ENCODE data around the gene FMNL2. TPM values are rescaled to one million over a fixed set of nuclear protein-coding genes. Genes with fewer than 3 reads are reported as not detected.

Gene FMNL2
- total RNA-seq, 1 experiment from 2014 or later = 33.6 TPM

- Histone ChIP-seq H3K9me3 (ENCODE audit: control insufficient read depth, insufficient read depth, low read depth, low read length) (no peaks in the 10 kb centered on the region), H3K27ac (ENCODE audit: low read length) (no peak overlapping the region), H3K4me3 (ENCODE audit: low read depth in 2 of 2, low read length in 2 of 2) (no peak overlapping the region), H3K4me1 (ENCODE audit: control insufficient read depth, insufficient read depth, low read length) (no peaks in the 10 kb centered on the region), H3K27me3 (ENCODE audit: control insufficient read depth, insufficient read depth, low read length) (no peaks in the 10 kb centered on the region), H3K36me3 (ENCODE audit: control insufficient read depth, insufficient read depth, low read length) (no peaks in the 10 kb centered on the region)
- CTCF ChIA-PET = no interaction called here
- in situ Hi-C loops (cut with HindIII; ENCODE audit: low pct_unique_long_range_greater_than_20kb, low sequenced_read_pairs) (no loop called here), intact Hi-C loops (cut with micrococcal nuclease; ENCODE audit: unreplicated experiment) (no loop called here)
- ATAC-seq (no peak), DNase-seq (ENCODE audit: low read depth, low spot score) (no peak)
- TF ChIP-seq TCF7L2 (IDR thresholded peaks at IDR 0.05; ENCODE audit: low read depth, low read length) = no peak
- TF ChIP-seq CTCF (IDR thresholded peaks at IDR 0.05) = no peak
- no peak for TF ChIP-seq POLR2AphosphoS5 (IDR thresholded peaks at IDR 0.05; ENCODE audit: low read depth, low read length)
- no peak for TF ChIP-seq REST (IDR thresholded peaks at IDR 0.05; ENCODE audit: insufficient read depth in 1 of 2, low read depth in 2 of 2, low read length in 1 of 2)
- TF ChIP-seq SIN3A (IDR thresholded peaks at IDR 0.05; ENCODE audit: borderline replicate concordance, insufficient read depth, low read depth, low read length) = no peak
- POLR2A ChIA-PET = no interaction called here
- no TSS peak for BruUV-seq (replicated peaks)
These were observed 37.3 kb upstream of the FMNL2 start for GRCh38 chr2:152297715-152298114.

GRCh38 chr2:152298754-152299153 is 36.2 kb upstream of the FMNL2 start:
- H3K27ac ChIP-seq (ENCODE audit: low read length) = no peak overlapping the region
- intact Hi-C loops (cut with micrococcal nuclease; ENCODE audit: unreplicated experiment) (no loop called here), in situ Hi-C loops (cut with HindIII; ENCODE audit: low pct_unique_long_range_greater_than_20kb, low sequenced_read_pairs) (no loop called here)
- H3K36me3 ChIP-seq (ENCODE audit: control insufficient read depth, insufficient read depth, low read length) = no peaks in the 10 kb centered on the region
- no peak for TF ChIP-seq REST (IDR thresholded peaks at IDR 0.05; ENCODE audit: insufficient read depth in 1 of 2, low read depth in 2 of 2, low read length in 1 of 2)
- H3K27me3 ChIP-seq (ENCODE audit: control insufficient read depth, insufficient read depth, low read length) = no peaks in the 10 kb centered on the region
- ChIA-PET POLR2A (no interaction called here), CTCF (no interaction called here)
- DNase-seq (ENCODE audit: low read depth, low spot score) (no peak), ATAC-seq (no peak)
- no peaks in the 10 kb centered on the region for H3K9me3 ChIP-seq (ENCODE audit: control insufficient read depth, insufficient read depth, low read depth, low read length)
- no peaks in the 10 kb centered on the region for H3K4me1 ChIP-seq (ENCODE audit: control insufficient read depth, insufficient read depth, low read length)
- no TSS peak for BruUV-seq (replicated peaks)
- no peak overlapping the region for H3K4me3 ChIP-seq (ENCODE audit: low read depth in 2 of 2, low read length in 2 of 2)

Measured in Panc1 (cell line).